HG03135 (cell line): ENCODE data around the gene IKZF1.
A peak's percentile ranks its signal among the peaks of the same experiment; 100 is the strongest.

Source experiments
- ATAC-seq: cut with Tn5 transposase; IDR thresholded peaks from one replicate; pipeline ENCODE4 v1.9.1; 2021; ENCODE audit warnings: mild to moderate bottlenecking, moderate library complexity; ENCODE audit not compliant: unreplicated experiment

Gene IKZF1

DNA sequence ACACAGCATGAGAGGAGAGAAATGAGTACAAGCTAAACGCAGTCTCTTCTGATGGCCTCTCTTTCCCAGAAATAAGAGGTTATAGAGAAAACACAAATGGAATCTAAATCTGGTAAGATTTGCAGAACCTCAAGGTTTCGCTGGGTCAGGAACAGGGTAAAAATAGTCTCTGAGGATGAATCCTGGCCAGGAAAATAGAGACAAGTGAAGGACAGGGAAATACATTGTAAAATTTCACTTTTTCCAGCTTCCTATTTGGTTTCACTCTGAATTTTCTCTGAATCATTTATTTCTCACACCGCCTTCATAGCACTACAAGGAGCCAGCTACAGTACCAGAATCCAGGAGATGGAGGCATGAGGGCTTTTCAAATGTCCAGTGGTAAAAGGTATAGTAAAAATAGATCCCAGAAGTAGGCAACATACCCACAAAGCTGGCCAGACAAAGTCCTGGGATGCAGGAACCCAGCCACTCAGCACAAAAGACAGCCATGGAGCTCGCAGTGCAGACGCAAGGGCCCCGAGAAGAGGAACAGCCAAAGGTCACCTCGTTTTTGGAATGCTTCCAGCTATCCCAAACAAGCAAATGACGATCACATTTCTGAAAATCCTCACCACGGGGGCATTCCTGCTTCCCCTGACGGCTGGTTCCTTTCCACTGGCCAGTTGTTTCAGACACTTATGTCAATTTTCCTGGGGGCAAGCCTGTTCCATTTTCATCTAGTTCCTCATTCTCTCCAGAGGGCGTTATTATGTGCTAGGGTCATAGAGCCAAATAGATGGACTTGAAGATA lies 21.5 kb upstream of the IKZF1 start:
- no peak for ATAC-seq

DNA sequence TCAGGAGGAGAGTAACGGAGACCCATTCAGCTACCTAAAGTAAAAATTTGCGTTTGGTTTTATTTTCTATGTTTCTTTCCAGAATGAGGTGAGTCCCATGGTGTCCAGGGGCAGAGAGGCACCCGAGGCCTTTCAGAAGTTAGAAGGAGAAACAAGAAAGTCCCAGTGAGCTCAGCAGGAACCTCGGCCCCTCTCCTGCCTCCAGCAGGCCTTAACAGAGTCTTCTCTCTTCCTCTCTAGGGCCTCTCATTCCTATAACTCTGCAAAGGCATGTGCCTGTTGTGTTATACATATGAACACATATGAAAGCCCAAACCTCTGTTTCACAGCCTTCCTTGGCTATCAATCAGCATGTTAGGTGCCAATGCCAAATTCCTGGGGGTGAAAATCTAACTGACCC lies 20.8 kb upstream of the IKZF1 start:
- no peak for ATAC-seq

DNA sequence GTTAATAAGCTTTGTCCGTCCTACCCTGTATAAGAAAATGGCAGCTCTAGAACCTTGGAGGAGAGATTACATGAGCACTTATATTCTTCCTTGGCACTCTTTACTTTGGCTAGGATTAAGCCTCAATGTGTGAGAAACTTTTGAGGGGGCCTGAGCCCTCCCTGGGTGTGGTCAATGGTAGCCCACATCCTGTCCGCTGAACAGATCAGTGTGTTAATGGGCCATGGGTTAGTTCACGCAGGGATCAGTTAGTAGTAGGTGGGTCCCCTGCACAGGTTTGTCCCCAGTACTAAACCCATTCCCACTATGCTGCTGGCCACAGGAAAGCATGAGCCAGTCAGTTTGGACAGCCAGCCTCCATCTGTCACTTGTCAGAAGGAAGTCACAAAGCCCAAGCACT lies 20.2 kb upstream of the IKZF1 start:
- no peak for ATAC-seq

DNA sequence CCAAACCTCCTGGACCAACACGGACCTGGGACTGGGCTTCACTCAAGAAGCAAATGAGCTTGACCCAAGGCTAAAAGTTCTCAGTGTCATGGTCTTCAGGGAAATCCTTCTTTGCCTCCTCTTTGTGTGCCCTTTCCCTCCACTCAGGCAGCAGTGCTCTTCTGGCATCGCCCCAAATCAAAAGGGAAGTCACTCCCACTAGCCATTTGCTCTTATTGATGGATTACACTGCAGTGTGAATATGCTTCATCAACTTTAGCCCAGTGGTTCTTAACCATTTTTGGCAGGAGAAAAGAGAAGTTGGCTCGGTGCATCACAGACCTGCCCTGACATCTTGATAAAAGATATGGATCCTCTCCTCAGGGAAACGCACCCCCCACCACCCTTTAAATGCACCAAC lies 19.2 kb upstream of the IKZF1 start:
- no peak for ATAC-seq

DNA sequence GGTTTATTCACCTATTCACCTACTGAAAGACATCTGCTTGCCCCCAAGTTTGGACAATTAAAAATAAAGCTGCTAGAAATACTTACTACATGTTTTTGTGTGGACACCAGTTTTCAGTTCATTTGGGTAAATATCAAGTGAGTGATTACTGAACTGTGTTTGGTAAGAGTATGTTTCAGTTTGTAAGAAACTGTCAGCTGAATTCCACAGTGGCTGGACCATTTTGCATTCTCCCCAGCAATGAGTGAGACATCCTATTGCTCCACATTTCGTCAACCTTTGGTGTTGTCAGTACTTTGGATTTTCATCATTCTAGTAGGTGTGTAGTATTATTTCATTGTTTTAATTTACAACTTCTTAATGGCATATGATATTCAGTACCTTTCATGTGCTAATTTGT lies 17.4 kb upstream of the IKZF1 start:
- ATAC-seq, result no peak

DNA sequence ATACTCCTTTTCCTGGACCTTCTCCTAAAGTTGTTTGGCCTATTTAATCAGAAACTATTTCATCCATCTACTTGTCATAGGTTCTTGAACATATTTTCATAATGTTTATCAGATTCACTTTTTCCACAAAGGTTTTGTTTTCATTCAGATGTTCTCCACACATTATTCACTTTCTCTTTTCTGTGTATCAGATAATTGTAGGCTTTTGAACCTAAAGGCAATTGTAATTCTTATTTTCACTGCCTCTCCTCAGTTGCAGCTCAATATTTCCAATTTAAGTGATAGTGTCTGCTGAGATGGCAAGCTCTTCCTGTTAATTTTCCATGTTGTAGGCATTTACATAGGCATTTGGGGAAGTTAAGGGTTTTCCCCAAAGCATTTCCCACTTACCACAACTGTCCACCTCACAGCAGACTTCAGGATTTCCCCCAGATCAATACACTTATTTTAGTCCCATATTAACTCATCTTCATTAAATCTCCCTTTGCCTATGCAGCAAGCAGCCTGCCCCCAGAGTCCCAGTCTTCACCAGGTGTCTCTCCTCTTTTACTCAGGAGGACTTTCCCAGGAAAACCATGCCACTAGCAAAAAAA lies 12.3 kb upstream of the IKZF1 start:
- ATAC-seq, result no peak

DNA sequence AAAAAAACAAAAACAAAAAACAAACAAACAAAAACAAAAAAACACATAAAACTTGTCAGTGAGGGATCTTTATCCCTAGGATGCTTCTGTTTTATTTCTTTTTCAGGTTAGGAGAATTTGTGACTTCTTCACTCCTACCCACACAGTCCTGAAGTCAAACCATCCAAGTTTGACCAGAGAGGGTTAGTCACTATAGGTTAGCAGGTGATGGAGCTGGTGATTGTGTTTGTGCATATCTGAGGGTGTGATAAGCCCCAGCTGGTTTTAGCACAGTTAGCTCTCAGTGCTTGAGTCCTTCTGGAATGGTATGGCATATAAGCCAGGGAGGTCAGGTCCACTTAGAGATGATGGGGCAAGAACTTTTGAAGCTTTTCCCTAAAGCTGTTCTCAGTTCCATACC lies 11.8 kb upstream of the IKZF1 start:
- ATAC-seq, result no peak

DNA sequence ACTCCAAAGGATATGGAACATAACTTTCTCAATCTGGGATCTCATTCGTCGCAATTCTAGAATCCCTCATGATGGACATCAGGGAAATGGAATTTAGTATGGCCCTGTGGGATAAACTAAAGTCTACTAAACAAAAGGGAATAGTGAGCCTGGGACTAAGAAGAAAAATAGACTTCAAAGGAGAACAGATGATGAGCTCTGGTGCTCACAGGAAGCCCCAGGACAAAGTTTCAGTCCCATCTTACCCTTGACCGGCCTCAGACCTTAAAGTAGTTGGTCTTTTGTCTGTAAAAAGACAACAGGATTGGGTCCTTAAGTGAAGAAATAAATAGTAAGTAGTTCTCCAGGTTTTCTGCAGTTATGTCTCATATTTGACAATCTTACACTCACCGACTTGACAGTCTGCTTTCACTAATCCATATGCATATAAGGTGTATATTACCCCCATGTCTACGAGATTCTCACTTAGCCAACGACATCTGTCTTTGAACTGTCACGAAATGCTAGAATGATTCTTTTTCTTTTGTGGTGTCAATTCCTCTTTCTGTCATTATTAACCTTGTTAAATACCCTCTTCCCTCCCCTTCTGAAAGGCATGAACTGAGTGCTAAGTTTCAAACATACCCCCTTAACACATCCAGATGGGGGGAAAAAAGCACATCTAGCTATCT lies 10.9 kb upstream of the IKZF1 start:
- peak; percentile 66 for ATAC-seq

DNA sequence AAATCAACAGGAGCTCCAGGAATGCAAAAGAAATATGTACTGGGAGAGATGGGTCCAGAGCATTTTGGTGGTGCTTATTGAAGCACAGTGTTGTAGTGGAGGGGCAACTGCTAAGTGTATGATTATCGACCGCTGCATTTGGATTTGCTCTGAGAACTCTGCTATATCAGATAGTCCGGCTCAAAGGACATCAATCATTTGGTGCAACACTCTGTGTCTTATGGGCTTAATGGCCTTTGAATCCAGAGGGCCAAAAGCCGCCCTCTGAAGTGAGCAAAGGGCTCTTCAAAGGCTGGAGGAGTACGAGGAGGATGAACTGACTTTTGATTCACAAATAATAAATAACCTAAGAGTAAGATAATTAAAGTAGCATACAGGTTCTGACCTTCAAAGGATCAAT lies 9.4 kb upstream of the IKZF1 start:
- ATAC-seq, result no peak

DNA sequence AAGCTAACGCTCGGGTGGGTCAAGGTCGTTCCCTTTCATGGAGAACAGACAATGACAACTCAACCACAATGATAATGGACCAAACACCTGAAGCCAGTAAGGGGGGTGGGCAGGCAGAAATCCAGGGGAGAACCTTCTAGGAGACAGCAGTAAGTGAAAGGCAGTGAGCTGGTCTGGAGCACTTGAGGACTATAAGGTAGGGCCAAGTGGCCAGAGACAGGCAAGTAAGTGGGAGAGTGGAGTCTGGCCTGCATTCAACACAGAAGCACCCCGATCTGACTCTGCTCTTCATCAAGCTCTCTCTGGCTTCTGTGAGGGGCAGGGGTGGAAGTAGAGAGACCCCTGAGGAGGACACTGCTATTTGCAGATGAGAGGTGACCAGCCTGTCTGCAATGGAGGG lies 7.7 kb upstream of the IKZF1 start:
- no peak for ATAC-seq

DNA sequence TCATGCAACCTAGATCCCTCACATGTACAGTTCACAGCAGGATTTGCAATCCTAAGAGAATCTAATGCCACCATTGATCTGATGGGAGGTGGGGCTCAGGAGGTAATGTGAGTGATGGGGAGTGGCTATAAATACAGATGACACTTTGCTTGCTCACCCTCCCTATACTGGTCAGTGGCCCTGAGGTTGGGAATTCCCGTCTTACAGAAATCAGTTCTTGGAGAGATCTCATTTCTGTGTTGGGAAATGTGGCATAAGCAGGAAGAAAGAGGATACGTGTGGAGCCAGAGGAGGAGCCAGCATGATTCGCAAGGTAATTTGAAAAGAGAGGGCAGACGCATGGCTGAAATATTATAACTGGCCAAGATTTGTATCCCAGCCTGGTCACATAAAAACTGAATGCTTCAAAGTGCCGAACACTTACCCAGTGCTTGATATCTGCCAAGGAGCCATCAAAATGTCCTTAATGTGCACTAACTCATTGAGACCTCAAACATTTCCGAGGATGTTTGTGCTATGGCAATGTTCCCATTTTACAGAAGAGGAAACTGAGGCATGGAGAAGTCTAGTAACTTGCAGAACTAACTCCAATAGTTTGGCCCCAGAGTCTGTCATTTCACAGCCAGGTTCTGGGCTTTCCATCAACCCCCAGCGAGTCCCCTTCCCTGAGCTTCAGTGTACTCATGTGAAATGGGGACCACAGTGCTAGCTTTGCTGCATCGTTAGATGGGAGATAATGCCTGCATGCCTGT lies 5.5 kb upstream of the IKZF1 start:
- ATAC-seq, result no peak

DNA sequence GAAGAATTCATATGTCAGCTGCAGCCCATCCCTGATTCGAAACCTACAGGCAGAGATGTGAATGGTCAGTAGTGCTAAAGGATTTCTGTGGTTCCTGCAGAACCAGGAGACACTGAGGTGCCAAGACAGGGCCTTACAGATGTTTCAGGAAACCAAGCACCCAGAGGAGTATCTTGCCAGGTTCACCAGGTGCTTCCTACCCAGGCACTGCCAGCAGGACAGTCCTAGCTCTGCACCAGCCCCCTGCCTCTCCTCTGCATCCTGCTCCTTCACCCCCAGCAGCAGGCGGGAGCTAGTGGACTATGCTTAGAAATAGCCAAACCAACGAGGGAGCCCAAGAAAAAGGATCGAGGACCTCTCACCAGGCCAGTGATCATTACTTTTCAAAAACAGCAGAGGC lies 4.2 kb upstream of the IKZF1 start:
- no peak for ATAC-seq

DNA sequence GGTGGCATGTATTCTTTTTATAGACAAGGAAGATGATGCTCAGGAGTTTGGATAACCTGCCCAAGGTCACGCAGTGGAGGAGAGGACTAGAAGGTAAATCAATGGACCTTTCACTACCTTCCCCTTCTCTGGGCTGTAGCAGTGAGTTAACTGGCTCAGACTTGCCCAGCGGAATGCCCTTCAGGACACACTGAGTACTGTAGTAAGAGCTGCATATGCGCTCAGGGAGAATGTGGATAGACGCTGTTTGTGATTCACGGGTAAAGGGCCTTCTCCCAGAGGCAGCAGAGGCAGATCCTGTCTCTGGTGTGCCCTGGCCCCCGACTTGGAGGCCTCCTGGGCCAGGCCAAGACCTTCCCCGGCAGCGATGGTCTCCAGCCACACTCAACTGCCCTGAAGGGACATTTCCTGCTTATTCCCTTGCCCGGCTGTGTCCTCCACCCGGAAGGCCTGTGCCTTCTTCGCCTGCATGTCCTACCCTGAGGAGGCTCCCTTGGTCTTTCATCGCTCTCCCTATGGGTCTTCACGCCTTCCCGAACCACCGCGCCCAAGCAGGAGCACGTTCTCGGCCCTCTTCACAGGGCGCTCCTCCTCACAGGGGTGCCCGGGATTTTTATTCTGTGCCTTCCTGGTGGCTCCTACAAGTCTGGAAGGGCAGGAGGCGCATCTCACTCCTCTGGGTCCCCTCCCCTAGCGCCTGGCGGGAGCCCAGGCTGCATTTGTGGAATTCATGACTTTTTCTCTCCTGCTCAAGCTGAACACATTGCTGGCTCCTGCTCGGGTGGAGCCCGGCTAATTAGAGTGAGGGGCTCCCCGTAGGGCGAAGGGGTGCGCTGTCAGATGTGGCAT lies 1.8 kb upstream of the IKZF1 start:
- ATAC-seq, result no peak

DNA sequence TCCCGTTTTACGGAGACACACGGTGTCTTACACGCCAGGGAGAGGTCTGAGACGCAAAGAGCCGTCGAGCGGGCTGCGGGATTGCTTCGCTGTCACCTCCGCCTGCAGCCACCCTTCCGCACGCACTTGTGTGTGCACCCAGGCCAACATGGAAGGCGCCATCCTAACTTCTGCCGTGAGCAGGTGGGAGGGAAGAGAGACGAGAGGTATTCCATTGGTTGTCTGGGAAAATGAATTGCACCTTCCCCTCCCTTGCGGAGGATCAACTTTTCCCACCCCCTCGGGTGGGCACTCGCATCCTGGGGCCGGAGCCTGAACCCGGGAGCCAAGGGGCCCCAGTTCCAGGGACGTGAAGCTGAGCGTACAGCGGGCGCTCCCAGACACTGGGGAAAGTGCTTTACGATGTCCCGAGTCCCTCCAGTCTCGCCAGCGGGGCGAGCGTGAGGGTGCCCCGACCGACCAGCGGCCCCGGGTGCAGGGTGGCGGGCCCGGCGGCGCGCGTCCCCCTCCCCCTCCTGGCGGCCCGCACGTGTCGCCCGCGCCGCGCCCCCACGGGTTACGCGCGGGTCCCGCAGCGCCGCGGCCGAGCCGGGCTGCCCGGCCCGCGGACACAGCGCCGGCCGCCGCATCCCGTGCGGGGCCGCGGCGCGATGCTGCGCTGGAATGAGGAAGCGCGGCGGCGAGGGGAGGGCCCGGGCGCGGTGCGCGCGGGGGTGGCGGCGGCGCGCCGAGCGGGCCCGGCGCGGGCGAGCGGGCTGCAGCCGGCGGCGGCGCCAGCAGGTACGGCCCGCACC lies 984 bp upstream of the IKZF1 start:
- ATAC-seq, result peak; percentile 23

DNA sequence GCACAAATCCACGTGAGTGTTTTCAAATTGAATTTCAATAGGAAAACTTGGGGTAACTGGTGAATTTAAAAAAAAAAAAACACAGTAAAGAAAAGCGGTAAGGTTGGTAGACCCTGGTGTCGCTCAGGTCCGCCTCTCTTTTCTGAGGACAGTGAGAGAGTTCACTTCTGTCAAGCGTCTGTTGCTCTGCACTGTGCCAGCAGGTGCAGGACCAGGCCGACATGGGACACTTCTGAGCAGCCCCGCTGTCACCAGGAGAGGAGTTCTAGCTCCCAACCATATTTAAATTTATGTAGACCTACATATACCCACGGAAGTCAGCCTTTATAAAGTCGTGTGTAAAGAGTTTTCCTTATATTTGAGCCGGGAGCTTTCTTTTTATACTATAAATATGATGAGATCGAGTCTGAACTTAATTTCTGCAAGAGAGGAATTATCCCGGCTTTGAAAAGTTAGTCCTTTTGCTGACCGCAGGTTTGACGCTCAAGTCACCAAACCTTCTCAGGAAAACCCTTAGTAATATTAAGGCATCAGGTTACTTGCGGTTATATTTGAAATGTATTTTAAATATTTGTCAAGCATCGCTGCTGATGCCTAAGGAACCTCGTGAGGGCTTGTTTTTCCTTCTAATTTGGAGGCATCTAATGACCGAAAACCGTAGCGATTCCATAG lies 531 bp downstream of the IKZF1 start:
- ATAC-seq, result peak; percentile 42

DNA sequence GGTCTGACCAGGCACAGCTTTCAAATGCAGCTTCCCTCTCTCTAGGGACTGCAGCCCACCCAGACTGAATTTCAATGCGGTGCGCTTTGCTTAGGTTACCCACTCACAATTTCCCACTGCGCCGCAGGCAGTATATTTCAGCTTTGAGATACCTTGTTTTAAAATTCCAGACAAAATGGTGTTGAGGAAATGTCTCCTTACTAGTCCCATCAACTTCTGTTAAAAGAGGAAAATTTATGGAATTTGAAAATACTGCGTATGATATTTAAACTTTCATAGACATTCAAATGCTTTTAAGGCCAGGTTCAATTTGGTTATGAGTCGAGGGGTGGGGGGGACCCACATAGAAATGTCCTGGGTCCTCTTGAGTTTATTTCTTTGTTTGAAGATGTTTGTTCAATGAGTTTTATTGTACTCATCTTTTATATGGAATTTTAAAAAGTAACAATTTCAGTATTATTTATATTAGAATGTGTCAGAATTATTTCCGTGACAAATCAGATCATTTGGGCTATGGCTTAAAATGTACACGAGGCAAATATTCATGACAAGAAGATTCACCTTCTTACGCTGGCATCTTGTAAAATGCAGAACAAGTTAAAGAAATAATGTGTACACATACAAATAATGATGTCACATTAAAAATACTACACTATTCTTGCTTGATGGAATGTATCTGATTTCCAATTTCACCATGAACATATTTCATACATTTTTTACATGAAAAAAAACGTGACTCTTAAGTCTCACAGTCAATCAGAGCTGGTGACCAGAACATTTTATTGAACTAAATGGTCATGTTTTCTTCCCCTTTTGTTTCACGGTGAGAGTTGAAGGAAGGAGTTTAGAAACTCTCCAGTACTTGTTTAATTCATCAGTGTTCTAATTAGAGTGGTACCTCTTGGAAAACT lies 1.3 kb downstream of the IKZF1 start:
- no peak for ATAC-seq

DNA sequence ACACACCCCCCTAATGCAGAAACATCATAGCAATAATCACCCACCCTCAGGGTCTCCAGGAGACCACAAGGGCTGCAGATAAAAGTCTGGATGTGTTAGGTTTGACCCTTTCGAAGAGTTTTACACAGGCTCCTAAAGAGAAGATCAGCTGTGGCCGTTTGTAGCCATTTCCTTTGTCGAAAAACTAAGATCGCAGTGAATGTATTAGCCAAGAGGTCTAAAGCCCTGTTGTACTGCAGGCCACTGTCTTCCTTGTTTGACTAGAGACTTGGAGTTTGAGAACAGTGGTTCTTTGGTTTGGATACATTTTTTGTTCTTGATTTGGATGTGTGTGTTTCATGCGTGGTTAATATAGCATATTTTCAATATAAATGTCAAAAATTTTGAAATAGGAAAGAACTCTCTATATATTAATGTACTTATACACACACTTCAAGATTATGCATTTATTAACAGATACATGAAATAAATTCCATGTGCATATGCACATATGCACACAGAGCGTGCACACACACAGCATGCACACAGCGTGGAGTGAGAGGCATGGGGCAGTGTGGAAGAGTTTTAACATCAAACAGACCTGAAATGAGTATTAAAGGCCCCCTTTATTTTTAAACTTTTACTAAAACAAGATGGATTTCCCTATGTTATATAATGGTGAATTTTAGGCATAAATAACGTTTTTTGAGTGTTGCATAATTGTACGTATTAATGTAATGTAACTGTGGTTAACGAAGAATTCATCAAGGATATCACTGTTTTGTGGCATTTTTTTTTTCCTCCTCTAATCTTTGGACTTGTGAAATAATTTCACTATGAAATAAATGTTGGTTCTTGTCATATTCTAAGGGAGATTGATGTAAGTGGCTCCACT lies 2.2 kb downstream of the IKZF1 start:
- ATAC-seq, result no peak
